ENCODE data around the gene SLC5A10. TPM values are rescaled to one million over a fixed set of nuclear protein-coding genes. Genes with fewer than 3 reads are reported as not detected.

Gene SLC5A10
- total RNA-seq, 1 donor from 2014 or later, result not detected

- DNase-seq (ENCODE audit: low read depth), result no peak
- no peak for TF ChIP-seq CTCF (conservative IDR thresholded peaks at IDR 0.05; ENCODE audit: low read depth, low read length)
- no peak overlapping the region for H3K4me3 ChIP-seq (ENCODE audit: low read depth, low read length)
Measured at GRCh38 chr17:18981642-18982424, 29.9 kb downstream of the SLC5A10 start.

DNA sequence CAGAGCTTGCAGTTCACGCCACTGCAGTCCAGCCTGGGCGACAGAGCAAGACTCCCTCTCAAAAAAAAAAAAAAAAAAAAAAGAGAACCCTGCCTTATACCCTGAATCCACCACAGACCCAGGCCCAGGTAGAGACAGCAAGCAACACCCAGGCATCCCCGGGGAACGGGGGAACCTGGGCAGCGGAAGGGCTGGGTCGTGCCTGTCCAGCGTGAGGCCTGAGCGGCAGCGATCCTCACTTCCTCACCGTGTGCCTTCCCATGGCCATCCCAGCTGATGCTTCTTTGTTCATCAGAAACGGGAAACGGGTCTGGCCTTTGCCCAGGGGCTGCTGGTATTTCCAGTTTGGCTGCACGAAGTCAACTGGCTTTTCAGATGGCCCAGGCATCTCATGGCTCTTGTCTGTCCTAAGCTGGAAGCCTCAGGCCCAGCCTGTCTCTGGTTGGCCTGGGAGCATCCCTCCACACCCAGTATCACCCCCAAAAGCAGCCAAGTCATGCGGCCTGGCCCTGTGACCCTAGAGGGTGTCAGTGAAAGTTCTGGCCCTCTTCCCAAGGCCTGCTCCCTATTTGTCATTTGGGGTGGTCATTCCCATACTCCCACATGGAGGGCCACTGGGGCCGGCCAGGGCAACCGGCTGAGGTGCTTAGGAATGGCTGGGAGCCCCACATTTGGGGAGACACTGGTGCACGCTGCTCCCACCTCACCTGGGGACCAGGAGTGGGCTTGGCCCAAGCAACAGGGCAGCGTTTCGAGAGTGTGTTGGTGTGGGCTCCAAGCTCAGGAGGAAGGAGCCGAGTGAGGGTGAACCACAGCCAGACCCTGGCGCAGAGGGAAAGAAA lies 32.5 kb downstream of the SLC5A10 start:
- no peak for DNase-seq (ENCODE audit: low read depth)
- TF ChIP-seq CTCF (conservative IDR thresholded peaks at IDR 0.05; ENCODE audit: low read depth, low read length), result no peak
- no peak overlapping the region for H3K4me3 ChIP-seq (ENCODE audit: low read depth, low read length)

DNA sequence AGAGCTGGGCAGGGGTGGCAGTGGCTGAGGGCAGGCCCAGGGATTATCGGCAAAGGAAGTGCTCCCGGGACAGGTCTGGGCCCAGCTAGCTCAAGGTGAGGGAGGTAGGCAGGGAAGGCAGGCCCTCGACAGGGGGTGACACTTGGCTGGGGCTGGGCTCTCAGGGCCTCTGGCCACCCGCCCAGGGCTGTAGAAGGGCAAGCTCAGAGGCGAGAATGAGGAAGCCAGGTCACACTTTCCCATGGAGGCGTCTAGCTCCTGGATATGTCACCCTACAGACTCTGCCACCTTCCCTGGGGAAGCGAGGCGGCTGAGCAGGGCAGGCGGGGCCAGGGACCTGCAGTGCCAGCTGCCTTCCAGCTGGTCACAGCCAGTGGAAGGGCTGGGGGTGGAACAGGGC lies 33.5 kb downstream of the SLC5A10 start:
- no peak for TF ChIP-seq CTCF (conservative IDR thresholded peaks at IDR 0.05; ENCODE audit: low read depth, low read length)
- no peak for DNase-seq (ENCODE audit: low read depth)
- H3K4me3 ChIP-seq (ENCODE audit: low read depth, low read length), result no peak overlapping the region

DNA sequence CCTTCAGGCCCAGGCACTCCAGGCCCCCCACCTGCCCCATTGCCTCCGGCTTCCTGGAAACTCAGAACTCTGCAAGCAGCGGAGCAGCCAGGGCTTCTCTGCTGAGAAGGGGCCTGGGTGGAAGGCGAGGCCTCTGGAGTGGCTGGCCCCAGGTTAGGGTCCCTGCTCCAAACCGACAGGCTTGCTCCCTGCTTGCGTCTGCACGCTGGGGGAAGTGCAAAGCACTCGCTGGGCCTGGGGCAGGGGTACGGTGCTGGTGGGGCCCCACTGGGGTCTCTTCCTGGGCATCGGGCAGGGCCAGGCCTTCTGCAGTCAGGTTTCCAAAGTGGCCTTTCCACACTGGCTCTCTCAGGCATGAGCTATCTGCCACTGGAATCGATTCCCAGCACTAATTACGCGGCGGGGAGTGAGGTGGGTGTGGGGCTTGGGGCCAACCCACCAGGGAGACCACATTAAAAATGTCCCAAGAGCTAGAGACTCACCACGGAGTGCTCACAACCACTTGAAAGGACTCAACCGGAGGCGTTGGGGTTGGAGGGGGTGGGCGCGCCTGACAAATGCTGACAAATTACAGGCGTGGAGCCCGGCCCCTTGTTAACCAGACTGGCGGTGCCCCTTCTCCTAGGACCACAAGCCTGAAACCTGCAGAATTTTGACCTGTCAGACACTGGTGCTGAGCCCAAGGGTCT lies 34.7 kb downstream of the SLC5A10 start:
- no peak overlapping the region for H3K4me3 ChIP-seq (ENCODE audit: low read depth, low read length)
- no peak for DNase-seq (ENCODE audit: low read depth)
- TF ChIP-seq CTCF (conservative IDR thresholded peaks at IDR 0.05; ENCODE audit: low read depth, low read length), result no peak

DNA sequence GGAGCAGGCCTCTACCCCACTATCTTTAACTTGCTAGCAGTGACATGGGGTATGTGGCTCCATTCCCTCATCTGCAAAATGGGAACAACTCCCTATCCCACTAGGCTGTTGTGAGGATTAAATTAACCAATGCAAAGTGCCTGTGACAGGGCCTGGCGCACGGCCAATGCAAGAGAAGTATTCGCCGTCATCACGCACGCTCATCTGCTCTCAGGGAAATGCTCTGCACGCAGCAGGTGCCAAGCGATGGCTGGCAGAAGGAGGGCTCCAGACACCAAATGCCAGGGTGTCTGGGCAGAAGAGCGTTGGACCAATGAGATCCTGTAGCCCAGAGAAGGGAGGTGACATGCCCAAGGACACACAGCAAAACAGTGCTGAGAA lies 35.3 kb downstream of the SLC5A10 start:
- TF ChIP-seq CTCF (conservative IDR thresholded peaks at IDR 0.05; ENCODE audit: low read depth, low read length), result no peak
- no peak overlapping the region for H3K4me3 ChIP-seq (ENCODE audit: low read depth, low read length)
- DNase-seq (ENCODE audit: low read depth), result no peak

- TF ChIP-seq CTCF (conservative IDR thresholded peaks at IDR 0.05; ENCODE audit: low read depth, low read length), result no peak
- H3K4me3 ChIP-seq (ENCODE audit: low read depth, low read length), result no peak overlapping the region
- no peak for DNase-seq (ENCODE audit: low read depth)
Measured at GRCh38 chr17:18987862-18988545, 36.0 kb downstream of the SLC5A10 start.
